UCSD-AML1 (cell line): ENCODE measurements around the gene SLC50A1.

Experiments used
- DNase-seq: peaks from one replicate; lab custom pipeline; 2025; ENCODE audit not compliant: unreplicated experiment; lab: John Stamatoyannopoulos, UW

Gene SLC50A1

DNA sequence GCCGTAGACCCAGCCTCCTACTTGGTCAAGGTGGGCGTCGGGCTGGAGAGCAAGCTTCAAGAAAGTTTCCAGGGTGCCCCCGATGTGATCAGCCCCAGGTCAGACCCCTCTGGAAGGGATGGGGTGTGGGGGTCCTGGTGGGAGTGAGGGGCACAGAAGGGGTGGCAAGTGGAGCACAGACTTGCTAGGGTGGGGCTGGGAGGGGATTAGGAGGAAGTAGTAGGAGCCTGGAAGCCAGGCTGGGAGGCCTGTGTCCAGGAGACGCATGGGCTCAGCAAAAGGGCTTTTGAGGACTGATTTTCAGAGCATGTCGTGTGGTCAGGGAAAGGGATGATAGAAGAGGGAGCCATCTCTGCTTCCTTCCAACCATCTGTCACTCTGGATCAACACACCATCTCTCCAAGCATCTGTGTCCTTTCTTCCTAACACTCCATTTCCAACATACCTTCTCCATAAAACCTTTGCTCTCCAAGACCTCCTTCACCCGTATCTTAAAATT is 46.4 kb downstream of the SLC50A1 start:
- no peak for DNase-seq

GRCh38 chr1:155183775-155184221 is 48.1 kb downstream of the SLC50A1 start:
- no peak for DNase-seq

DNA sequence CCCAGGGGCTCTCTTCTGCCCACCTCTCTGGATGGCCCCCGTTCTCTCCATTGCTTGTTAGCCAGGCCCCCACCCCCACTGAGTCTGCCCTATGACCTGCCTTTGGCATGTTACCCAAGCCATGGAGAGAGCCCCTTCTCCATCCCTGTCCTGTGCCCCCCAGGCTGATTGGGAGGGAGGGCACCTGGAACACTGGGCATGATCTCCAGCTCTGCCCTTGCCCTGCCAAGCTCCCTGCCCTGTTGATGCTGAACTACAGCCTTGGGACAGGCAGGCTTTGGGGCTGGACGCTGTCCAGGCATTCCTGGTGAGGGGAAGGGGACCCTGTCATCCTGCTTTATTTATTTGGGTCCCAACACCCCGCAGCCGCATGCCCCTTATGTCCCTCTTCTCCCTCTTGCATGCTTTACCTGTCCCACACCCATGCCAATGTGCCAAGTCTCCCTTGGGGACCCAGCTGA is 48.7 kb downstream of the SLC50A1 start:
- DNase-seq: no peak

DNA sequence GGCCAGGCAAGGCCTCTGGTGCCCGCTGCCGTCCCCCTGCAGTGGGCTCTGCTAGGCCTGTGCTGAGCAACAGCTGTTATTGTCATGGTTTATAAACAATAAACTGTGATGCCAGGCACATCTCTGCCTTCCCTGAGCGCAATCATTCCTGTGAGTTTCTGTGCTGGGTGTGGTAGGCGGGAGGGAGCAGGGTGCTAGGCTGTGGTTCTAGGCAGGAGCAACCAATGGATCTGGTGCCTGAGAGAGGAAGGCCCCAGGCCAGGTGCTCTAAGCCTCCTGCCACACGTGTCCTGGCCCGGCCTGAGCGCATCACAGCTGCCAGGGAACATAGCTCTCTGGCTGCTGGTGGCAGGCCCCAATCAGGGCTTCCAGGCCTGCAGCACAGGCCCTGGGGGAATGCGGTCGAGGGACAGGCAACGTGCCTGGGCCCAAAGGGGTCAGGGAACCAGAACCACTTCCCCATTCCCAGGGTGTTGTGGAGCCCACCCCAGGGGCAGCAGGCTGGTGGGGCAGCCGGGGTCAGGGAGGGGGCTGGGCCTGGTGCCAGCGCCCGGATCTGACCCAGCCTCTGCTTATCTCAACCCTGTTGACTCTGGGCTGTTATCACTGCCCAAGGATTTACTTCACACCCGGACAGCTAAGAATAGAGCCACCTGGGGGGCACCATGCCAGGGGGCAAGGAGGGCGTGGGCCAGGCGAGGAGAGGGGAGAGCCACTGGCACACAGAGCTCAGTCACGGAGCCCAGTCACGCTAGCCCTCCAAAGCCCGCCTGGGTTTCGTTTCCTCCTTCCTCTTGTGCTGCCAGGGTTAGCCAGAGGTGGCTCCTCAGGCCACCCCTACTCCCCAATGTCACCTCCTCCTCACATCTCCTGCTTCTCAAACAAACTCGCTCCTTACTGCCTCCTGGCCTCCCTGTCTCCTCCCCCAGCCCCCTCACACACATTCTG is 49.5 kb downstream of the SLC50A1 start:
- DNase-seq: peak; percentile 33

DNA sequence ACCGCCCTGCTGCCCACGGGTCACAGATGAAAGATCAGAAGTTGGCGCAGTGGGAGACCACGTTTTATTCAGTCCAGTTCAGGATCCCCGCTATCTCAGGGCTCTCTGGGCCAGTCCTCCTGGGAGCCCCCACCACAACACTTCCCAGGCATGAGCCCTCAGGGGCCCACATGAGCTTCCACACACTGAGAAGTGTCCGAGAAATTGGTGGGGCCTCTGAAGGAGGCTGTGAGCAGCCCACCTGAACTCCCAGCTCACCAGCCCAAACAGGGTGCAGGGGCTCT is 50.1 kb downstream of the SLC50A1 start:
- no peak for DNase-seq

GRCh38 chr1:155186067-155186793 is 50.6 kb downstream of the SLC50A1 start:
- no peak for DNase-seq

DNA sequence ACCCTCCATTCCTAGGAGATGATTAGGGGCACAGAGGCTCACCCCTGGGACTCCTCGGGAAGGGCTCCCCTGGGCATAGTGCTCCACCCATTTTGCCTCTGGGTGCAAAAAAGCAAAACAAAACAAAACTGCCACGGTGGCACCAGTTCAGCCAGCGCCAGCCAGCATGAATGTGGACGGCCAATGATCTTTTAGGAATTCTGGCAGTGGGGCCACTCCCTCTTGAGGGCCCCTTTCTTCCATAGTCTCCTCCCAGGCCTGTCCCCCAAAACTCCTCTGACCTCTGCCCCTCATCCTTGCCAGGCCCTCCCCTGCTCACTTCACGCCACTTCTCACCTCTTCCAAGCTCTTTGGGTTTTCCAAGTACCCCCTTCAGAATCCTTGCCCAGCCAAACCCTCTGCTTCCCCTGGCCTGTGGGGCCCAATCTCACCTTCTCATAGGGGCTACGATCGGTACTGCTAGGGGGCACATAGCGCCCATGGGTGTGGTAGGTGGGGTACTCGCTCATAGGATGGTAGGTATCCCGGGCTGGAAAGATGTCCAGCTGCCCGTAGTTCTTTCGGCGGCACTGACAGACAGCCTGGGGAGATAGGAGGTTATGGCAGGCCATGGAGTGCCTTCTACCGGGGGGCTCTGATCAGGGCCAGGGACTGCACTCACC is 51.3 kb downstream of the SLC50A1 start:
- DNase-seq: no peak

- no peak for DNase-seq
These were observed 51.8 kb downstream of the SLC50A1 start for GRCh38 chr1:155187456-155187891.

- no peak for DNase-seq
These were observed 52.6 kb downstream of the SLC50A1 start for GRCh38 chr1:155188268-155188667.
